ENCODE measurements around the gene KCNK10. TPM values are rescaled to one million over a fixed set of nuclear protein-coding genes. Genes with fewer than 3 reads are reported as not detected.

Gene KCNK10
- total and polyA plus RNA-seq, 2 of the 8 experiments (the other 6 are each of a cell fraction or from before 2014, with no cell fraction given) = 0.45 to 0.63 TPM

- TF ChIP-seq CTBP2 (IDR thresholded peaks at IDR 0.05; ENCODE audit: borderline replicate concordance, insufficient read depth, insufficient read length, low read length) (no peak), GABPA (IDR thresholded peaks at IDR 0.05; ENCODE audit: borderline replicate concordance, insufficient read depth, low read length) (no peak), KDM1A (IDR thresholded peaks at IDR 0.05; ENCODE audit: borderline replicate concordance, low read length) (no peak)
These were observed 124.6 kb downstream of the KCNK10 start (continued) for GRCh38 chr14:88198446-88198845.

Measured in H1 (cell line).